Femur (tissue), 1 donor: Measurements from ENCODE around the gene TCN2.
"Not testable (repeated sequence)": the region's sequence is repeated elsewhere in the genome, so short reads cannot be mapped to it uniquely, and the experiment has no call there.

Source experiments
- DNase-seq: peaks from one replicate; pipeline ENCODE4 v3.0.0-alpha.2; 2017

TCN2 gene

DNA sequence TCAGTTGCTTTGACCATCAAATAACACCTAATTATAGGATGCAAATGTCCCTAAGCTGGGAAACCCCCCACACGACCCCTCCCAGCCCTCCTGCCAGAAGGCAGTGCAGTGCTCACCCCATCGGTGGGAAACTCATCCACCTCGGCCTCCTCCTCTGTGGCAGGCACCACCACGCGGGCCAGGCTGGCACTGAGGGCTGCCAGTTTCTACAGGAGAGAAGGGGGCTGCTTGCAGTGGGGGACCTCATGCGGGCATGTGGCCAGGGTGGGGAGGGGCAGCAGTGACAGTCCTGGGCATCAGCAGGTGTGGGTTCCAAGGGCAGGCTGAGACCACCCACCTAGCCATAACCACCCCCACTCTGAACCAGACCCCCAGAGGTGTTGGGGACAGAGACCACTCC is 26.1 kb upstream of the TCN2 start:
- no peak for DNase-seq

DNA sequence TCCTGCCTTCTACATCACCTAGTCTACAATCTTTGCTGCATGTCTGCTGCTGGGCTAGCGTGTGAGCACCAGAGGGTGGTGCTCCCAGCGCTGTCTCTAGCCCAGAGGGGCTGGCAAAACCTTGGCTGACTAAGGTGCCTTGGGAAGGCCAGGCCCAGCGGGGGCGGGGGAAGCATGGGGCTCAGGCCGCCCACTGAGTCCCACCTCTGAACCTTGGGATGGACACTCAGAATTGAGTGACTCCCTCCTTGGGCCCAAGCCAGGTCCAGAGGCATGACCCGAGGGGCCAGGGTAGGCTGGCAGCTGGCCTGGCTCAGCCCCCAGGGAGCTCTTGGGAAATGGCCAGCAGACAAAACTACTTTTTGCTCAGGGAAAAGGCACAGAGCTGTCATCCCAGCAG is 24.9 kb upstream of the TCN2 start:
- DNase-seq = no peak

DNA sequence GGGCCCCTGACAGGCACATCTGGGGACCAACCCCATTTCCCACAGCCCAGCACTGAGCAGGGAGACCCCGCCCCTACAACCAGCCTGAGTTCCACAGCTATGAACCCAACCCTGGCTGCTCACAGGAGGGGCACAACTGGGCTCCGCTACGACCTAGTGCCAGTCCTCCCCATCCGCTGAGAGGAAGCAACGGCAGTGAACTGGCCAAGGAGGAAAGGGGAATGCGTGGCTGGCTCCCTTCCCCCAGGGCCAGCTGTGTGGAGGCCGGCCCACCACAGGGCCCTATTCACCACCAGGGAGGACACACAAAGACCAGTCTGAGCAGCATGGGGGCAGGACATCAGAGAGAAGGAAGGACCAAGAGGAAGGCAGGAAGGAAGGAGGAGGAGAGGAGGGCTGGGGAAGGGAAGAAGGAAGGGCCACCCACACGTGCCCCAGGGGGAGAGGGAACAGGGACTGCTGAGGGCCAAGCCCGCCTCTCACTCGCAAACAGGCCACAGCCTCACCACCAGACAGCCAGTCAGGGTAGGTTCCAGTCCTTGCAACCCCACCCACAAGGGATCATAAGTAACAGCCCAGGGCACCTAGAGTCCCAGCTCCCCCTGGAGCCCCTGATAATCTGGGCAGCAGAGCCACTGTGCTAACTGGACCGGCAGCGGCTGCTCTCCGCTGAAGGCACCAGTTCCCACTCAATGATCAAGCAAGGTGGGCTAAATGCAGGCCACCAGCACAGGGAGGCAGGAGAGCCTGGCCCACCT is 24.0 kb upstream of the TCN2 start:
- no peak for DNase-seq

DNA sequence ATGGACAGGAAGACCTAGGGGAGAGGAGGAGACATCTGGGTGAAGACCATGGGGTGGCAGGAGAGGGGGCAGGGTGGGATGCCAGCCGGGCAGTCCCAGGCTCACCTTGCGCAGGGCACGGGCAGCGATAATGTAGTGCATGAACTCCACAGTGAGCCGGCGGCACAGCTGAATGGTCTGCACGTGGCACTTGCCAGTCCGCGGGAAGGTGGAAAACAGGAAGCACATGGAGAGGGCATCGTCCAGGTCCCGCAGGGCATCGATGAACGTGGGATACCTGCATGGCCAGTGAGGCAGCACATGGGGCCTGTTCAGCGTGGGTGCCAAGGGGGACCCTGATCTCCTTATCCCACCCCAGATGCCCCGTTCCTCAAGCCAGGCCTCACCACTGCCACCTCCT is 22.5 kb upstream of the TCN2 start:
- DNase-seq = no peak

DNA sequence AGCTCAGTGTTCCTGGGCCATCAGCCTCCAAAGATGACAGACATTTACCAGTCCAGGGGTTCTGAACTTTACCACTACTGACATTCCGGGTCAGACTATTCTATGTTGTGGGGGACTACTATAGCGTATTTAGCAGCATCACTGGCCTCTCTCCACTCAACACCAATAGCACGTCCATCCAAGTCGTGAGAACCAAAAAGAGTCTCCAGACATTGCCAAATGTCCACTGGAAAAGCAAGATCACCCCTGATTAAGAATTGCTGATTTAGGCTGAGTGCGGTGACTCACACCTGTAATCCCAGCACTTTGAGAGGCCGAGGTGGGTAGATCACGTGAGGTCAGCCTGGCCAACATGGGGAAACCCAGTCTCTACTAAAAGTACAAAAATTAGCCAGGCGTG is 20.6 kb upstream of the TCN2 start:
- no peak for DNase-seq

DNA sequence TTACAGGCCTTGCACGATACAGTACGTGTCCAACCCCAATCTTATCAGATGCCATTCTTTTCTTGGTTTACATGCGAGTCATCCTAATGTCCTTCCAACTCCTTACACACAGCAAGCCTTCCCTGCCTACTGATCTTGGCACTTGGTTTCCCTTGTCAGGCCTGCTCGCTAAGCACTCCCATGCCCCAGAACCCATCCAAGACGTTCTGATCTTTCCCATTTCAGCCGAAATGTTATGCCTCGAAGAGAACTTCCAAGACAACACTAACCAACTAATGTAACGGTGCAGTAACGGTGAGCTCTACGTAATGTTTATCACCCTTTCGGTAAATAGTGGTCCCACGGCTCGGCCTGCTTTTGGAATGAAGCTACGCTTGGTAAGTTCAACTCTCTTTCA is 15.8 kb upstream of the TCN2 start:
- no peak for DNase-seq

DNA sequence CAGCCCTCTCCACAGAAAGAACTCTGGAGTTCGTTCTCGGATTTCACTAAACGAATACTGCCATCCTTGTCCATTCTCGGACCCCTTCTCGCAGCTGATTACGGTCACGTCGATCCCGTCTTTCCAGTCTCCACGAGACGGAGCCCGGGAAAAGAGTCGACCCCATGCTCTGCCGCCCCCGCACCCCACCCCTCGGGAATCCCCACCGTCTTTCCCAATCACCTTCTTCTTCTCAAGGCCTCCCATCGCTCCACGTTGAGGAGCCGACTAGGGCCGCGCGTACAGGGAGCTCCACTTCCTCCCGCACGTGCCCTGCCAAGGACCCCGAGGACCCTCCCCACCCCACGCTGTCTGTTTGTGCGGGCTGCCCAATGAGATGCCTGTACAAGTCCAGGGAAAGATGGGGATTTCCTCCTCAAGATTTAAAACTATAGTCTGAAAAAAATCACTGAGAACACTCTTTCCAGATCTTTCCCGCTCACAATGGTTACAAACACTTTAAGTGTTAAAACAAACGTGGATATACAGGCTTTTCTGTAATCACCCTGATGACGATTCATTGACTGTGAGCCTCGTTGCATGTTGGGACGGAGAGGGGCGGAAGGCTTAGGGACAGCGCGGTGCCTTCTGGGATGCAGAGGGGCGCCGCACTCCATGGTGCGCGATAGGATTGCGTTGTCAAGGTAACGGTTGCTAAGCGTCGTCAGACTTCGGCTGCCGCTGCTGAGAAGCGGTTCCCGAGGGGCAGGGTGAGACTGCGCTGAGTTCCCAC is 15.2 kb upstream of the TCN2 start, which contains the start of gene PES1:
PES1 (minus strand) TSS at position 323 of the 772 bp plus-strand sequence; CDS start at position 246, 77 bp downstream.
- peak; percentile 98 for DNase-seq

DNA sequence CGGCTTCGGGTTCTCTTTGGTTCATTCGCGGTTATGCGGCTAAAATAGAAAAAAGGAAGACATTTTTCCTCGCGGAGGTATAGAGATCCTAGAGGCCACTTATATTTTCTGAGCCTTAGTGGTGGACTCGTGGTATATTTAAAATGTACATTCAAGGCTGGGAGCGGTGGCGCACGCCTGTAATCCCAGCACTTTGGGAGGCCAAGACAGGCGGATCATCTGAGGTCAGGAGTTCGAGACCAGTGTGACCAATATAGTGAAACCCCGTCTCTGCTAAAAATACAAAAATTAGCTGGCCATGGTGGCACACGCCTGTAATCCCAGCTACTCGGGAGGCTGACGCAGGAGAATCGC is 14.6 kb upstream of the TCN2 start:
- DNase-seq = not testable (repeated sequence)

DNA sequence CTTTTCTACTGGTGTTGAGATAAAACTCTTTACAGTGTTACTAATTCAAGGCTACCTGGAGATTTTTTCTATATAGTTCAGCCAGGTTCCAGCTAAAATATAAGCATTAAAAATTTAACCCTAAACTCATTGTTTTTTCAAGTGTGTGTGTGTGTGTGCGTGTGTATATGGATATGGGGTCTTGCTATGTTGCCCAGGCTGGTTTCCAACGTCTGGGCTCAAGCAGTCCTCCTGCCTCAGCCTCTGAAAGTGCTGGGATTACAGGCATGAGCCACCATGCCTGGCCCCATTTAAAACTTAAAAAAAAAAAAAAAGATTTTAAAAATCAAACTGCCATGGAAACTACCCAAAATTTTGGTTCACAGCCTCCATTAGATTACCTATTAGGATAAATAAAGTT is 10.8 kb upstream of the TCN2 start:
- DNase-seq = no peak

DNA sequence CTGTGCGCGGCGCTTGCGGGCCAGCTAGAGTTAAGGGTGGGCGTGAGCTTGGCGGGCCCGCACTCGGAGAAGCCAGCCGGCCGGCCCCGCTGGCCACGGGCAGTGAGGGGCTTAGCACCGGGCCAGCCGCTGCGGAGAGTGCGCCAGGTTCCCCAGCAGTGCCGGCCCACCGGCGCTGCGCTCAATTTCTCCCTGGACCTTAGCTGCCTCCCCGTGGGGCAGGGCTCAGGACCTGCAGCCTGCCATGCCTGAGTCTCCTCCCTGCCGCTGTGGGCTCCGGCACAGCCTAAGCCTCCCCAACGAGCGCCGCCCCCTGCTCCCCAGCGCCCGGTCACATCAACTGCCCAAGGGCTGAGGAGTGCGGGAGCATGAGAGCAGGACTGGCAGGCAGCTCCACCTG is 10.1 kb upstream of the TCN2 start:
- DNase-seq = no peak

DNA sequence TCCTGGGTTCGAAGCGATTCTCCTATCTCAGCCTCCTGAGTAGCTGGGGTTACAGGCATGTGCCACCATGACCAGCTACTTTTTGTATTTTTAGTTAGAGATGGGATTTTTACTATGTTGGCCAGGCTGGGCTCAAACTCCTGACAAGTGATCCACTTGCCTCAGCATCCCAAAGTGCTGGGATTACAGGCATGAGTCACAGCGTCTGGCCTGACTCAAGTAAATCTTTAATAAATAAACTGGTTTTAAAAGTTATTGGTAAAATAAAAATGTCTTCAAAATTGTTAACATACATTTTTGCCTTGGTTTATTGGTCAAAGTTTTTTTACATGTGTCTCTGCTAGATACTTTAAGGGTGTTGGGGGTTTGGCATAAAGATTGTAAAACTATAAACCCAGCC is 8.0 kb upstream of the TCN2 start:
- no peak for DNase-seq

DNA sequence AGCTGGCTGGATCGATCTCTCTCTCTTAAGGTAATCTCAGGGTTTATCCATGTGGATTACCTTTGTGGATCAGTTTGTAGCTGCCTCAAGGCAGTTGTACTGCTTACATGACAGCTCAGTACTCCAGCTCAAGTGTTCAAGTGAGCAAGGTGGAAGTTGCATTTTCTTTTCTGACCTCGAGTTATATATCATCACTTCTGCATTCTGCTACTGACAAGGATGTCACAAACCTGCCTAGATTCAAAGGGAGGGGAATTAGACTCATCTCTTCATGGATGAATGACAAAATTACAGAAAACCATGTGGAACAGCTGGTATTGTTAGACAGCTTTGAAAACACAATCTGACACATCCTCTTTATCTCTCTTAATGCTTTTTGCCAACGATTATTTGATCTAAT is 6.1 kb upstream of the TCN2 start:
- no peak for DNase-seq

DNA sequence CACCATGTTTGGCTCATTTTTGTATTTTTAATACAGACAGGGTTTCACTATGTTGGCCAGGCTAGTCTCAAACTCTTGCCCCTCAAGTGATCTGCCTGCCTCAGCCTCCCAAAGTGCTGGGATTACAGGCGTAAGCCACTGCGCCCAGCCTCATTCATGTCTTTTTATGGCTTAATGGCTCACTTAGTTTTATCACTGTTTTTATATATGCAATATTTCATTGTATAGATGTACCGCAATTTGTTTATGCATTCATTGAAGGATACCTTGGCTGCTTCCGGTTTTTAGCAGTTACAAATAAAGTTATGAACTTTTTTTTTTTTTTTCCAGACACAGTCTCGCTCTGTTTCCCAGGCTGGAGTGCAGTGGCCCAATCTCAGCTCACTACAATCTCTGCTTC is 5.5 kb upstream of the TCN2 start:
- DNase-seq = no peak

DNA sequence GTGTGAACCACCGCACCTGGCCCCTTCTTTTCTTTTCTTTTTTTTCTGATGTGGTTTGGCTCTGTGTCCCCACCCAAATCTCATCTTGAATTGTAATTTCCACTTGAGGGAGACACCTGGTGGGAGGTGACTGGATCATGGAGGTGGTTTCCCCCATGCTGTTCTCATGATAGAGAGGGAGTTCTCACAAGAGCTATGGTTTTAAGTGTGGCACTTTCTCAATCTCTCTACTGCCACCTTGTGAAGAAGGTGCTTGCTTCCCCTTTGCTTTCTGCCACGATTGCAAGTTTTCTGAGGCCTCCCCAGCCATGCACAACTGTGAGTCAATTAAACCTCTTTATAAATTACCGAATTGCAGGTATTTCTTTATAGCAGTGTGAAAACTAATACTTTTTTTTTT is 4.9 kb upstream of the TCN2 start:
- no peak for DNase-seq

DNA sequence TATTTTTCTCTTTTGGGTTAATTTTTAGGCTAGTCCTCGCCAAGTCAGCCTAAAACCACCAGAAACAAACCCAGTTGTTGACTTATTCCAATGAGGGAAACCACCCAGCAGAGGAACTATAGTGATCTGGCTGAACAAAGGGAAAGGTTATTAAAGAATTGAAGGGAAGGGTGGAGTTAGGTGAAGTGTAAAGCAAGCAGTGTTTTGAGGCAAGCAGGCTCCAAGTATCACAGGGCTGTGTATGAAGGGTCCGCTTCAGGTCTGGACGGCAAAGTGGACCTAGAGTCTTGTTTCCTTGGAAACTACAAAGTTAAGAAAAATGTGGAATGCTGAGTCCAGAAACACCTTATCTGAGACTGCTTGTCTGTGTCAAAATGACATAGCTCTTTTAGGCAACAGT is 3.2 kb upstream of the TCN2 start:
- no peak for DNase-seq

DNA sequence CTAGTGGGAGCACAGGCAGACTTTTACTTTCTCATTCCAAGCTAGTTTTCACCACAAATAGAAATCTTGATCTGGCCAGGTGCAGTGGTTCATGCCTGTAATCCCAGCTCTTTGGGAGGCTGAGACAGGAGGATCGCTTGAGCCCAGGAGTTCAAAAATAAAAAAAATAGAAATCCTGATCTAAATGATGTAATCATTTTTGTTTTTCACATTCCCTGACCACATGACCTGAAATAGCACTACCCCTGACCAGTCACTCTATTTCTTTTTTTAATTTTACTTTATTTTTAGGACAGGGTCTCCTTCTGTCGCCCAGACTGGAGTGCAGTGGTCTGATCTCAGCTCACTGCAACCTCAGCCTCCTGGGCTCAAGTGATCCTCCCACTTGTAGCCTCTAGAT is 2.3 kb upstream of the TCN2 start:
- DNase-seq = no peak

DNA sequence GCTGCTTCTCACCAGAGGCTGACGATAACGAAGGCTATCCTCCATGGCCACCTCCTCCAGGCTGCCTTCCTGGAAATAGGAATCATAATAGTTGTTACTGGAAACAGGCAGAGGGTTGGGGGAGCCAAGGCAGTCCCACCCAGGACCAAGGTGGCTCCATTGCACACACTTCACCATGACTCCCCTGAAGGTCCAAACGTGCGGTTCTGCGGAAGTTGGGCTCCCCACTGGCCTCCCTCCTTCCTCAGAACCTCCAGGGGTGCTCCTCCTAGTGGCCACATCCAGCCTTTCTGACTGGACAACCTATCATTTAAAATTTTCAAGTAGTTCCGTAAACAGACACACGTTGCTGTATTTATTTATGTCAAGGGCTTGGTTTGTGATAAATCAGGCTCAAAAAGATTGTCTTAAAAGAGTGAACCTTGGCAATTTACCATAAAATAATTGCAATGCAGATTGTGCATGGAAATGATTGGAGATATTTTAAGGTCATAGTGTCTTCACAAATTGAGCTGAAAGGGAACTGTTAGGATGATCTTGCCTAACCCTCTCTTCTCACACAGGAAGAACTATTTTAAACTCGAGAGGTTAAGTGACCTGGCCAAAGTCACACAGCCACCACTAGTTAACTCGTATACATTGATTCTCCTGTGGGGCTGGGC is 1.4 kb upstream of the TCN2 start:
- peak; percentile 40 for DNase-seq

DNA sequence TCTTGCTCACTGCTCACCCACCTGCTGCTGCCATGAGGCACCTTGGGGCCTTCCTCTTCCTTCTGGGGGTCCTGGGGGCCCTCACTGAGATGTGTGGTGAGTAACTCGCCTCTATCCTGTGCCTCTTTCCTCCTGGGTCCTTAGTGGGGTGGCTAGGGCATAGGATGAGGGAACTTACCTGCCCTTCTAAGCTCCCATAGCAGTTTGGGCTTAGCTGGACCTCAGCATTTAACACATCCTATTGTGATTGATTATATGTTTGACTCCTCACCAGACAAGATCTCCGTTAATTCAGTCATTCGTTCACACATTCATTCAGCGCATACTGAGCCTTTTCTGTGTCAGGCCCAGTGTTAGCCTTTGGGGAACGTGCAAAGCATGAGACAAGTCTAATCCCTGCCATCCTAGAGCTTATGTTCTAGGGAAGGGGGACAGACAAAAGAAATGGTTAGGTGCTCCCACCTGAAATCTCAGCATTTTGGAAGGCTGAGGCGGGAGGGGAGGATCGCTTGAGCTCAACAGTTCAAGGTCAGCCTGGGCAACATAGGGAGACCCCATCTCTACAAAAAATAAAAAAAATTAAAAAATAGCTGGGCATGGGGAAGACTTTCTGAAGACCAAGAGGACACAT is 441 bp downstream of the TCN2 start:
- no peak for DNase-seq

DNA sequence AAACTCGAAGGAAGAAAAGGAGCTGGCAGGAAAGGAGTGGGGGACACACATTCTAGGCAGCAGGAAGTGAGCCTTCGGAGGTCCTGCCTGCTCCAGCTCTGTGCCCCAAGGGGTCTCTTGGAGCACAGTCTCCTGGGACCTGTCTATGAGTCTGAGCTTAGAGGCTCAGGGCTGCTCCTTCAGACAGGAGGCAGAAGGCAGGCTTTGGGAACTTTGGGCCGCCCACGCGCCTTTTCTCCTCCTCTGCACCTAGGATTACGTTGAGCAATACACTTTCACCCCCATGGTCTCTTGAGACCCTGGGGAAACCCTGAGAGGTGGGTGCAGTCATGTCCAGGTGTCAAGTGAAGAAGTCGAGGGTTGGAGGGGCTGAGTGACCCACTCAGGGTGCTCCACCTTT is 965 bp downstream of the TCN2 start:
- DNase-seq = no peak

DNA sequence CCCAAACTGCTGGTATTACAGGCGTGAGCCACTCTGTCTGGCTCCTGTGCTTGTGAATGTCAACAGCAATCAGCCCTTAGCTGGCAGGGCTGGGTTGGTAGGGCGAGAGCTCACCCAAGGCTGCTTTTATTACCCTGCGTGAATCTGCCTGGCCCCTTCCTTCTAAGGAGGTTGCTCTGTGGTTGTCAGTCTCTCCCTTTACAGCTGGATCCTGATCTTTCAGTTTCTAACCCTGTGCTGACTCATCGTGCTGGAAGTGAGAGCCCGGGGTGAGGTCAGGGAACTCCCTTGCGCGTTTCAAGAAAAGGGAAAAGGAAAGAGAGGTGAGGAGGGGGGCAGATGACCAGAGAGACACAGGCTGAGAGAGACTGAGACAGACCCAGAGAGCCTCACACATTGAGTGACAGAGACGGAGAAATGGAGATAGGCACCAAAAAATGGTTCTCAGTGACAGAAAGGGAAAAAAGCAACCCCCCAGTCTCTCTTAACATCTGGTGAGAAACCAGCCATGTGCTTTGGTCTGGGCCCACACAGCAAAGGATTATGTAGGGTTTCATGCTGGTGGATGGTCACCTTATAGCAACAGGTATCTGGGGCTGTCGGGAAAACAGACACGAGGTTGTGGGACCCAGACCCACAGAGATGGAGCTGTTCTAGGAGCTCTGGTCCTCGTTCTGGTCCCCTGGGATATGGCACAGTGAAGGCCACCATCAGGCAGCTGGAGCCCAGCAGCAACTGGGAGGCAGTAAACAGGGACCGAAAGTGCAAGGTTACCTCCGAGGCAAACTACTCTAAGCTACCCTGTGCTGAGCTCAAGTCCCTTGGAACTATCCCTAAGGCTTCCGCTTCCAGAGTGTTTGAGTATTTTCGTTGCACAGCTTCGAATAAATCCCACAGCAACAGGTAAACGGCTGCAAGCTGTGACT is 2.5 kb downstream of the TCN2 start:
- peak; percentile 47 for DNase-seq

DNA sequence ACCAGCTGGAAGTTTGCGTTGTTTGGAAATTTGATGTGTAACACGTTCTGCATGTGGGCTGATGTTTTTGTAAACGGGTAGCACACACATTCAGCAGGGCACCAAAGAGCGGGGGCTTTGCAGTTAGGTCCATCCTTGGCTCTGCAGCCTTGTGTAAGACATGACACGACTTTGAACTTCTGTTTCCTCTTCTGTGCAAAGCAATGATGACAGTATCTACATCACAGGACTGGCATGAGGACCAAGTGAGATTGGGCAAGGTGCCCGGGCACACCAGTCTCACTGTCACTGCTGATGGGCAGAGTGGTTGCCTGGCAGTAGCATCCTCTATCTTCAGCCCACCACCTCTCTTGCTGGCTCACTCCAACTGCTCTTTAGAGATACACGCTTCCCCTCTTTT is 3.3 kb downstream of the TCN2 start:
- no peak for DNase-seq

DNA sequence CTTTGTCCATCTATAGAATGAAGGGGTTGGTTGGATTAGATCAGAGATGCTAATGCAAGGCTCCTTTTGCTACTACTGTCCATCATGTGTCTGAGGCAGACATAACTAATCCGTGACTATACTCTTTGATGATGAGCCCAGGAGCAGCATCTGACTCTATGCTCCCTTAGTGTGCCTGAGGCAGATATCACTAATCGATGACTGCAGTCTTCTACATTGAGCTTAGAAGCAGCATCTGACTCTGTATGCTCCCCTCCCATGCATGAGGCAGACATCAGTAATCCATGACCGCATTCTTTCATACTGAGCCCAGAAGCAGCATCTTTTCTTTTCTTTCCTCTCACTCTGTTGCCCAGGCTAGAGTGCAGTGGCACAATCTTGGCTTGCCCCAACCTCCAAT is 4.2 kb downstream of the TCN2 start:
- DNase-seq = no peak

DNA sequence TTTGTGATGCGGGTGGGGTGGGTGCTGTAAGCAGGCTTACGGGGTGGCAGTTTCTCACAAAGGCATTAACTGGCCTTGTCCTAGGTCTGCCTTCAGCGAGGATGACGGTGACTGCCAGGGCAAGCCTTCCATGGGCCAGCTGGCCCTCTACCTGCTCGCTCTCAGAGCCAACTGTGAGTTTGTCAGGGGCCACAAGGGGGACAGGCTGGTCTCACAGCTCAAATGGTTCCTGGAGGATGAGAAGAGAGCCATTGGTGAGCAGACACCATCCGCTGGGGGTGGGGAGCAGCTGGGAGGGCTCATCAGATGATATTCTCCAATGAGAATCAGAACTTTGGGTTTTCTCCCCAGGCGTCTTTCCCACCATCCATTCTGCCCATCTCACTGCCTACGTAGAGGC is 5.8 kb downstream of the TCN2 start:
- no peak for DNase-seq
